NB4 (cell line): Measurements from ENCODE around the gene HHATL.

ENCODE experiments used
- CTCF ChIP-seq: IDR thresholded peaks from one replicate; pipeline ENCODE4 v1.5.1; 2012; ENCODE audit warnings: low read depth, low read length
- MAX ChIP-seq: IDR thresholded peaks from 2 replicates; pipeline ENCODE4 v1.6.1; 2011; ENCODE audit warnings: low read depth, low read length
- MYC ChIP-seq: IDR thresholded peaks from 2 replicates; pipeline ENCODE4 v1.6.1; 2011; ENCODE audit warnings: low read depth, low read length
- POLR2A ChIP-seq: IDR thresholded peaks from 2 replicates; pipeline ENCODE4 v1.6.1; 2011; ENCODE audit warnings: mild to moderate bottlenecking; ENCODE audit not compliant: insufficient read length; ENCODE audit errors: extremely low read depth

GRCh38 chr3:42667096-42667522, 35.5 kb downstream of the HHATL start:
- TF ChIP-seq MAX = no peak
- TF ChIP-seq CTCF = no peak
- TF ChIP-seq POLR2A = no peak
- TF ChIP-seq MYC = no peak
